IPS DF 4.7 (cell line): ENCODE measurements around the gene CORO2B.

Experiments used
- DNase-seq: peaks from one replicate; pipeline ENCODE4 v3.0.0-alpha.2; 2013; ENCODE audit warnings: low spot score; ENCODE audit errors: extremely low read depth

CORO2B gene, protein sequence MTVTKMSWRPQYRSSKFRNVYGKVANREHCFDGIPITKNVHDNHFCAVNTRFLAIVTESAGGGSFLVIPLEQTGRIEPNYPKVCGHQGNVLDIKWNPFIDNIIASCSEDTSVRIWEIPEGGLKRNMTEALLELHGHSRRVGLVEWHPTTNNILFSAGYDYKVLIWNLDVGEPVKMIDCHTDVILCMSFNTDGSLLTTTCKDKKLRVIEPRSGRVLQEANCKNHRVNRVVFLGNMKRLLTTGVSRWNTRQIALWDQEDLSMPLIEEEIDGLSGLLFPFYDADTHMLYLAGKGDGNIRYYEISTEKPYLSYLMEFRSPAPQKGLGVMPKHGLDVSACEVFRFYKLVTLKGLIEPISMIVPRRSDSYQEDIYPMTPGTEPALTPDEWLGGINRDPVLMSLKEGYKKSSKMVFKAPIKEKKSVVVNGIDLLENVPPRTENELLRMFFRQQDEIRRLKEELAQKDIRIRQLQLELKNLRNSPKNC

DNA sequence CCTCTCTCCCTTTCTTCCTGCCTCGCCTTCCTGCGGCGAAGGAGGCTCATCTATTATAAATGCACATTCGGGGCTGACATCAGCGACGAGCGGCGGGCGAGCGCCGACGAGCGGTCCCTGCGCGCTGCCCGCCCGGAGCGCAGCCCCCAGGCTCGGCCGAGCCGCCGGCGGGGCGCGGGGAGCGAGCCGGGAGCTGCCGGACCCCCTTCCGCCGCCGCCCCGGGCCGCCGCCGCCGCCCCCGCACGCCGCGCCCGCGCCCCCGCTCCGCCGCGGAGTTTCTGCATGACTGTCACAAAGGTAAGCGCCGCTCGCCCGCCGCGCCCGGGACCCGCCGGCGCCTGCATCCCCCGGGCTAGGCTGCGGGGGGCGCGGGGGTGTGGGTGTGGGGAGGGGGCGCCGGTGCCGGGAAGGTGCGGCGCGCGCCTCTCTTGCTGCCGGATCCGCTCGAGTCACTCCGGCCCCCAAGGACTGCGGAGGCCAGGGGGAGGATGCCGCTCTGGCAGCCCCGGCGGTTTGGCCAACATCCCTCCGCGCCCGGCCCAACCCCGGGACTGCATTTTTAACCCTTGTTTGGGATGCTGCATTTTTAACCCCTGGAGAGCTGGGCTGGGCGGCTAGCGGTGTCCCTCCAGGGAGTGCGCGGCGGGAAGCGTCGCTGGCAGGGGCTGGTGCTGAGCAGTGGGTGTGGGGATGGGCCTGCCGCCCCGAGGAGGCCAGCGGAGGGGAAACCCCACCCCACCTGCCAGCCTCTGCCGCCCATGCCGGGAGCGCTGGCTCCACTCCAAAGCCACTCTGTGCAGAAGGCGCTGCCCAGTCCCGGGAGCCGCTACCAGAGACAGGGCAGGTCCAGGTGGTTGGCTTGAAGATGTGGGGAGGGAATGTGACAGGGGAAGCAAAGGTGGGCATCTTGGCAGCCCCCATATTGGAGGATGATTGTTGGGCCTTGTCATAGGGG is at the start of gene CORO2B:
Gene CORO2B, plus strand, starts transcription at position 14 of the 956 bp plus-strand sequence. Its CDS starts 270 bp downstream, at position 284.
- DNase-seq: no peak

DNA sequence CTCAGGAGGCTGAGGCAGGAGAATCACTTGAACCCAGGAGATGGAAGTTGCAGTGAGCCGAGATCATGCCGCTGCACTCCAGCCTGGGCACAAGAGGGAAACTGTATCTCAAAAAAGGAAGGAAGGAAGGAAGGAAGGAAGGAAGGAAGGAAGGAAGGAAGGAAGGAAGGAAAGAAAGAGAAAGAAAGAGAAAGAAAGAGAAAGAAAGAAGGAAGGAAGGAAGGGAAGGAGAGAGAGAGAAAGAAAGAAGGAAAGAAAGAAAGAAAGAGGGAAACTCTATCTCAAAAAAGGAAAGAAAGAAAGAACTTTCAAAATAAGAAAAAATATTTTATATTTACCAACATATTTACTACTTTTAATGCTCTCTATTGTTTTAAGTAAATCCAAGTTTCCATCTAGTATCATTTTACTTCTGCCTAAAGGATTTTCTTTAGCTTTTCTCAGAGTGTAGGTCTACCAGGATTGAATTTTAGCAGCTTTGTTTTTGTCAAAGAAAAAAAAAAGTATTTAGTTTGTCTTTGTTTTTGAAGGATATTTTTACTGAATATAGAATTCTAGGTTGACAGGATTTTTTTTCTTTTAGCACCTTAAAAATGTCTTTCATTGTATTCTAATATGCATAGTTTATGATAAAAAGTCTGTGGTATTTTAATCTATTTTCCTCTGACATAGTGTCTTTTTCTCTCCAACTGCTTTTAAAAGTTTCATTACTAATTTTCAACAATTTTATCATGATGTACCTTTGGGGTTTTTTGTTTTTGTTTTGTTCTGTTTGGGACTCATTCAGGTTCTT is 47.2 kb upstream of the CORO2B start:
- no peak for DNase-seq

DNA sequence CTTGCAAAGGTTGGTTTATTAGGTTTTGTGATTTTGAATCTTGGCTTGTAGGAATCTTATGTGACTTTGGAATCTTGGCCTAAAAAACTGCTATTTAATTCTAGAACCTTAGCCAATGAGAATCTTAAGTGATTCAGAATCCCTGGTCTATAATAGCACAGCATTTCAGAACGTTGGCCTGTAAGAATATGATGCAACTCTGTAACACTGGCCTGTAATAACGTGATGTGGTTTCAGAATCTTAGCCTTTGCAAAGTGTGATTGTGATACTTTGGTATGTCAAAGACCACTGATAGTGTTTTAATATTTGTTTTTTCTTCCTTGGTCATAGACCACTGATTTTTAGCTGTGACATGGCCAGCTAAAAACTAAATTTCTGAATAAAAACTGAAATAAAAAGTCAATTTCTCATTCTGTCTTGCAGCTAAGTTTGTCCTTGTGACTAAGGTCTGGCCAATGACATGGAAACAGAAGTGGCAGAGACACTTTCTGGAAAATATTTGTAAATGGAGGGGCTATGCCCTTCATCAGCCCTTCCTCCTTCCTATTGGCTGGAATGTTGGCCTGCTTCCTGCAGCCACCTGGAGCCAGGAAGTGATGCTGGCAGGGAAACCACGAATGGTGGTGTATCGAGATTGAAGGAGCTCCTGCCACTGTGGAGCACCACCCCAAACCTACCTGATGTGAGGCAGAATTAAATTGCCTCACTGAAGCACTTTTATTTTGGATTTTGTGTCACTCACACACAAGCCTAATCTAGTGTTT is 42.3 kb upstream of the CORO2B start:
- no peak for DNase-seq

DNA sequence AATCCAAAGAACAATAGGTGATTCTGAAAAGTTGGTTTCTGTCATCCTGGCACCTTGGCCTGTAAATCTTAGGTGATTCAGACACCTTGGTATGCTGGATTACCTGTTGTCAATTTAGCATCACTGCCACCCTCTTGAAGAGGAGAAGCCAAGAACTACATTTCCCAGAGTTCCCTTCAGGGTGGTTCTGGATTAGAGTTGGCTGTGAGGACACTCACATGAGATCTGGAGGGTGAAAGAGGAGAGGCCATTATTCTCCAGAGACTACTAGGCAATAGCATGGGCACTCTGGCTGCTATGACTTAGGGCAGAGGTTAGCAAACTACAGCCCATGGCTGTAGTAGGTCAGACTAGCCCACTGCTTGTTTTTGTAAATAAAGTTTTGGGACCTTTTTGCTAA is 41.7 kb upstream of the CORO2B start:
- no peak for DNase-seq

DNA sequence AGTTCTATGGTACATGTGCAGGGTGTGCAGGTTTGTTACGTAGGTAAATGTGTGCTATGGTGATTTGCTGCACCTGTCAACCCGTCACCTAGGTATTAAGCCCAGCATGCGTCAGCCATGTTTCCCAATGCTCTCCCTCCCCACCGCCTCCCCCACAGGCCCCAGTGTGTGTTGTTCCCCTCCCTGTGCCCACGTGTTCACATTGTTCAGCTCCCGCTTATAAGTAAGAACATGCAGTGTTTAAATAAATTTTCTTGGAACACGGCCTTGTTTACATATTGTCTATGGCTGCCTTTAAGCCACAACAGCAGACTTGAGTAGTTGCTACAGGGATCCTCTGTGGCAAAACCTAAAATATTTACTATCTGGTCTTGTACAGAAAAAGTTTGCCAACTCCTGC is 41.3 kb upstream of the CORO2B start:
- no peak for DNase-seq

DNA sequence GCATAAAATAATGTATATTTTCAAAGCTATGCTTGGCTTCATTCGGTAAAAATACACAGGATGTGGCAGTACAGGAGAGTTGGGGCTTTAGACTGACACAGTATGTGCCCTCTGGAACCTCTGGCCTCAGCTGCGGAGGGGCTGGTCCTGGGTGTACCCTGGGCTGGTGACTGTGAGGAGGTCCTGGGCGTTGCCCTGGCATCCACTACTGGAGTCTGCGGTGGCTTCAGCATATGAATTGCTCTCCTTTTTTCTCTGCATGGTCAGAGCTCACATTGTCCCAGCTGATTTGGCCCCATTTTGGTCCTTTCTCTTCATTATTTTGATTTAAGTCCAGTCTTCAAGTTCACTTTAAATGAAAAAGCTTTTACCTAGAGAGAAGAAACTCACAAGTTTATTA is 40.5 kb upstream of the CORO2B start:
- DNase-seq: no peak

DNA sequence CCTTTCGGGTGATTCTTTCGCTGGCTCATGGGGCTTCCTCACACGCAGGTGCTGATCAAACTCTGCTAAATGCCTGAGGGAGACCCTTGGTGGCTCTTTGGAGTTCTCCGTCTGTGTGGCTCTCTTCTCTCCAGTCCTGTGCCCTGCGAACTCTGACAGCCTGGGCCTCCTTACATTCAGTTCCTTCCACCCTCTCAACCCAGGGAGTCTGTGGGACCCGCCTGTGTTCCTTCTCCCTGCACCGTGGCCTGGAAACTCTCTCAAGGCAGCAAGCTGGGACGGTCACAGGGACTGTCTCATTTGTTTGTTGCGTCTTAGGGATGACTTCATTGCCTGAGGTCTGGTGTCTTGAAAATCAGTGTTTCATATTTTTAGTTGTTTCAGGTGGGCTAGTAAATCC is 37.0 kb upstream of the CORO2B start:
- DNase-seq: no peak

DNA sequence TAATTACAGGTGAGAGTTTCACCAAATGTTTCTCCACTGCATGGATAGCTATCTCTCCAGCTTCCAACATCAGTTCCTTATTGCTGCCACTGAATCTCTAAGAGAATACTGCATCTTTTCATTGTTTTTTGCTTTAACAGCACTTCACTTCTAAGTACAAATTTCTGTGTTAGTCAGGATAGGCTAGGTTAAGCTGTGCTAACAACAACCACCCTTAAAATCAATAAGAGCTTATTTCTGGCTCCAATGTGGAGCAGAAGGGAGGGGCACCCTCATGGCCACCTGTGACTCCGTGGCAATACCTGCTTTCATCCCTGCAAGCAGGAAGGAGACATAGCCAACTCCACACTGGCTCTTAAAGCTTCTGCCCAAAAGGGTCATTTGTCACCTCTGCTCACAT is 36.4 kb upstream of the CORO2B start:
- DNase-seq: no peak

DNA sequence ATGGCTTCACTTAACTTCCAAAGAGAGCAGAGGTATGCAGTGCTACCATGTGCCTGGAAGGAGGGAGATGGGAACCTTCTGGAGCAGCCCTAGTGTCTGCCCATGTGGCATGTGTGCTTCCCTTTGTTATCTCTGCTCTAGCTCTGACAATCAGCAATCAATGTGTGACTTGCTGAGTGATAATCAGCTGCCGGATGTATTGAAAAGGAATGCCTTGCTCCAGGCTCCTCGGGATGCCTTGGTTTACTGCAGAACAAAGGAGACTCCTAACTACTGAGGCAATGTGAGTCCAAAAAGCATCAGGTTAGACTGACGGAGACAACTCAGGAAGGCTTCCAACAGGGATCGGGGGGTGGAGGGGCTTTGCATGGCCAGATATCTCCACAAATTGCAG is 36.0 kb upstream of the CORO2B start:
- no peak for DNase-seq

DNA sequence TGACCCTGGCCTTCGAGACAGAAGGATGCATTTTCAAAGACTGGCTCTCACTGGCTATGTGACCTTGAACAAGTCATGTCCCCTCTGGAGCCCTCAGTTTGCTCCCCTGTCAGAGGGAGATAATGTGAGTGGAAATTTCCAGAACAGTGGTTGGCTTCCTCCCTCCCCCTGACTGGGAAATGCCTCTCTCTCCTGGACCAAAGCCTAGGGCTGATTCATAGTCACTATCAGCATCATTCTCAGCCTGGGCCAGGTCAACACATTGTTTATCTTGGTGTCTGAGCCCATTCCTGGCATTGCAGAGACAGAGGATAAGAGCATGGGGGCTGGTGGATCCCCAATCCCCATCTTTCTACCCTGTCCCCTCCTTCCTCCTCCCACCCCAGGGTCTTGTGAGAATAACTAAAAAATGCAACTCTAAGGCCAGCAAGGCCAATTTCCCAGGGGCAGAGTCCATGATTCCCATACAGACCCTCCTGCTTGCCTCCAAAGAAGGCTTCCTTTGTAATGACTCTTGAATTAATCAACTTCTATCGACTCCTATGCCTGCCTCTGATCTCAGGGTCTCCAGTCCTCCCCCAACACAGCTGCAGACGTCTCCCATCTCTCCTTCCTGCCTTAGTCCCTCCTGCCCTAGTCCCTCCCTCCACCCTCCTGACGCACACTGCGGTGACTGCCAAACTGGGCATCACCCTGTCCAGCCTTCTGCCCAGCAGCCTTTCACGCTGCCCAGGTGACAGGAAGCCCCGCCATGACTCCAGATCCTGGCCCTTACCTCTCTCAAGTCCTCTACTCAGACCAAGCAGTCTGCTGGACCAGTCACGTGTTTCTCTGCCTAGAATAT is 35.4 kb upstream of the CORO2B start:
- DNase-seq: no peak

DNA sequence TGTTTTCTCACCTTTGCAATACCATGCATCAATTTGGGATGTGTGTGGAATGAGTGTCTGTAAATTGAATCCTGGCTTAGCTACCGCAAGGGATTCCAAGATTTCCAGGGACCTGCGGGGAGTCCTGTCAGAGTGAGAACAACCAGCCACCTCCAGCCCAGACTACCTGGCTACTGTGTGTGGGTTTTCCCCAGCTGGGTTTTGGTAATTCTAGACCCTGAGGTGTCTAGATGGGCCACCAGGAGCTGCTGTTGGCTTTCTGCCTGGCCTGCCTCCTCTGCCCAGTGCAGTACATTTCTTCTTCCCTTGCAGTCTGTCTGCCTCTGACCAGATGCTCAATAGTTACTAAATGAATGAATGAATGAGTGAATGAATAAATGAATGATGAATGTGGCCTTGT is 32.5 kb upstream of the CORO2B start:
- DNase-seq: no peak

DNA sequence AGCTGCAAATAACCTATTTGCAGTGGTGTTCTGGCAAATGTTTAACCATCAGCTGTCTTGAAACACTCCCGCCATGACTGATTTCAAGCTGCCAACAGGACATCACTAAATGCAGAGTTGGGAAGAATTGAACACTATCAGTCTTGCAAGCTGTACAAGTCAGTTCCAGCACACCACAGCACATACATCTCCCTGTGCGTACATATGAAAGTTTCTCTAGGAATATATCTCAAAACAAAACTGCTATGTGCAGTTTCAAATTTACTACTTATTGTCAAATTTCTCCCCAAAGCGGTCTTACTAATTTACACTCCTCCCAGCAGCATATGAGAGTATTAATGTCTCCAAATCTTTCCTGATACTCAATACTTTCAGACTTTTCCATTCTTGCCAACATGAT is 30.4 kb upstream of the CORO2B start:
- no peak for DNase-seq

DNA sequence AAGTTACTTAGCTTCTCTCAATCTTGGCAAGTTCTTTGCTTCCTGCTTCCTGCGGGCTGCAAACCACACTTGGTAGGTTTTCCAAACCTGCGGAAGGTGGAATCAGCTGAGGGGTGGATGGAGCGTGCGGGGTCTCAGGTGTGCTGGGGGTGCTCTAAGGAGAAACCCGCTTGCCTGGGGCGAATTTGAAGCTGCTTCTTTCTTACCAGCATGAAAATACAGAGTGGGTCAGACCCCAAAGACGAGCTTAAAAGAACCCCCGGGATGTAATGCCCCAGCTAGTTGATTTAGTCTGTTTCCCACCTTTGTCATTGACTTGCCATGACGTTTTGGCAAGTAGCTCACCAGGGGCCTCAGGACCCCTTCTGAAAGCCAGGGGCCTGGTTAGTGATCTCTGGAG is 28.8 kb upstream of the CORO2B start:
- no peak for DNase-seq

DNA sequence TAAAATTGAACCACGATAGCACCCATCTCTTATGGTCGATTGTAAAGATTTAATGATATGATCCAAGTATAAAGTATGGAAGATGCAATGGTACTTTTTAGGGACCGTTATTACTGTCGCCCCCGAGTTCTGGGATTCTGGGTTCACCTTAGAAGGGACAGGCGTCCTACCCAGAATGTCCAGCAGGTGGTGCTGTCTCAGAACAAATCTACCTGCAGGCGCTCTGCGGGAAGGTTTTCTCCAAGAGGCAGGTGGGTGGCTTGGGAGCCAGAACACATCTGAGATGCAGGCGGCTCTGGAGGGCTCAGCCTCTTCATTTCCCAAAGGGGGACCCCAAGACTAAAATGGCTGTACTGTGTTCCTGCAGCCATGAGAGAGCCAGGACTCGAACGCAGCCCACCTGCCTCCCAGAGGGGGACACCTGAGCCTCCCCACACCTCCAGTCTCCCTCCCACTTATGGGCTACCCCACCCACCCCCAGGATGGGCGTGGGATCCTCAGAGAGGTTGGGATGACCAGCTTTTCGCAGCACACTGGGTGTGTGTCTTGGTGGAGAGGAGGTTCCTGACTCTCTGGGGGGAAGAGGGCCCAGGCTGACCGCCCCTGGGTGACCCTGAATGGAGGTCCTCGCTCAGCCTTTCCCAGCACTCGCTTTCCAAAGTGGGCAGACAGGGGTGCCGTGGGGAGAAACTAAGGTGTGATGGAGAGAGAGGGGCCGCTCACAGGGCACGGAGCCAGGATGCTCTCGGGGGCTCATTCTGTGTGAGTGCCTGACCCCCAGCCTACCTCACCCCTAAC is 28.1 kb upstream of the CORO2B start:
- DNase-seq: no peak

DNA sequence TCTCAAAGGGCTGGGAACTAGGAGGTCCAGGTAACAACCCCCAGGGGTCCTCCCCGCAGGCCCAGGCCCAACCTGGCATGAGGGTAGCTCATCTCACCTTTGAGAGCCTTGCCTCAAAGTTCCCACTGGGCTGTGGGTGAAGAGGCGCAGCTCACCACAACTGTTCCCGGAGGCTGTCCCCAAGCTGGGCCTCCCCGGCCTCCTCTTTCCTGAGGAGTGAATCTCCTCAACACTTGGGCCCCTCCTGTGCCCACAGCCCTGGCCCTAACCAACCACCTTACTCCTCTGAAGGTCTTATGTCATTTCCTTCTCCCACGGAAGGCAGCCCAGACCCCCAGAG is 27.5 kb upstream of the CORO2B start:
- DNase-seq: no peak

DNA sequence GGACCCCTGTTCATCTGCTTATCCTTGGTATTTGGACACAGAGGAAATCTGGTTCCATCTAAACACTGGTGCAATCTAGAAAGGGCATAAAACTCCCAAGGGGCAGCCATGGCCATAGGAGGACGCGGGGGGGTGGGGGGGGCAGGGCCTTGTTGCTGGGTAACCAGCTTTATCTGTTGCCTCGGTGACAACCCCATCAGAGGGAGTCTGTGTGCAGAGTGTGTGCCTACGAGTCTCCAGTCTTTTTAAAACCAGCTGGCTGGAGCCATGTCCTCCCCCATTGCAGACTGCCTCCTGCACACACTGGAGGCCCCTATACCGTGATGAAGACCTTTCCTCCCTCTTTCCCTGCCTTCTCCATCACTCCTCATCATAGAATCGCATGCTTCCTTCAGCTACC is 26.4 kb upstream of the CORO2B start:
- DNase-seq: no peak

DNA sequence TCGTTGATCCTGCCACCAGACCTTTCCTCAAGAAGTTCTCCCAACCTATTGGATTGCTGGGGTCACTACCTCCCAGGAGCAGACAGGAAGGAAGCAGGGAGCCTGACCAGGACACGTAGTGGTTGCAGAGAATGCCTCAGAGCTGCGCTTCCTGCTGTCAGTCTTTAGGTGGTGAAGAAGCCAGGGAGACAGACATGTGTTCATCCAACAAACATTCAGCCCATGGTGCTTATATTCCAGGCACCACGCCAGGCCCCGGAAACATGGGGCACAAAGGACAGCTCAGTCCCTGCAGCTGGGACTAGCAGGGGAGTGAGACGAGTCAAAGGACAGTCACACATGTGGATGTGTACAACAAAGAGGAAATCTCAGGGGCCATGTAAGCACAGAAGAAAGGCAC is 26.0 kb upstream of the CORO2B start:
- no peak for DNase-seq

DNA sequence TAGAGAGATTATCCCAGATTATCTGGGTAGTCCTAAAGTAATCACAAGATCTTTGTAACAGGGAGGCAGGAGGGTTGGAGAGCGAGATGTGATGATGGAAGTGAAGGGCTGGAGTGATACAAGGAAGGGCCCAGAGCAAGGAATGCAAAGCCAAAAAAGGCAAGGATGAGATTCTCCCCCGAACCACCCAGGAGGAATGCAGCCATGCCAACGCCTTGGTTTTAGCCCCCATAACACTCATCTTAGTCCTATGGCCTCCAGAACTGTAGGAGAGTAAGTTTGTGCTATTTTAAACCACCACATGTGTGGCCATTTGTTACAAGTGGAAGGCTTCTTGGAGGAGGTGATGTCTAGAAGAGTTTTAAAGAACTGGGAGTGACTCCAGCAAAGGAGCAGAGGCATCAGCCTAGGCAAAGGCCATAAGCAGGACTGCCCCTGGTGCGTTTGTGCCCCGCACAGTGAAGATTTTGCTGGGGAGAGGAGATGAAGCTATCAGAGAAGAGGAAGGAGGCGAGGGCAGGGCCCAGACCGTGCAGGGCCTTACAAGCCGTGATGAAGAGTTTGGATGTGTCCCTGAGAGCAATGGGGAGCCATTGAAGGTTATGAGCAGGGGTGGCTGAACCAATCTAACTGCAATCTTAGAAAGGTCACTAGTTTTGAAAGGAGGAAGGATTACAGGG is 25.3 kb upstream of the CORO2B start:
- no peak for DNase-seq
